GM19468 (cell line): ENCODE measurements around the gene CLSTN2.
"Not testable (repeated sequence)": the region's sequence is repeated elsewhere in the genome, so short reads cannot be mapped to it uniquely, and the experiment has no call there.

Experiments used
- ATAC-seq: cut with Tn5 transposase; IDR thresholded peaks from one replicate; pipeline ENCODE4 v1.9.1; 2021; ENCODE audit warnings: mild to moderate bottlenecking, moderate library complexity, moderate number of reproducible peaks; ENCODE audit not compliant: unreplicated experiment; ENCODE audit errors: extremely low read depth

Gene CLSTN2

GRCh38 chr3:140387244-140387643, 452.3 kb downstream of the CLSTN2 start:
- ATAC-seq, result no peak

DNA sequence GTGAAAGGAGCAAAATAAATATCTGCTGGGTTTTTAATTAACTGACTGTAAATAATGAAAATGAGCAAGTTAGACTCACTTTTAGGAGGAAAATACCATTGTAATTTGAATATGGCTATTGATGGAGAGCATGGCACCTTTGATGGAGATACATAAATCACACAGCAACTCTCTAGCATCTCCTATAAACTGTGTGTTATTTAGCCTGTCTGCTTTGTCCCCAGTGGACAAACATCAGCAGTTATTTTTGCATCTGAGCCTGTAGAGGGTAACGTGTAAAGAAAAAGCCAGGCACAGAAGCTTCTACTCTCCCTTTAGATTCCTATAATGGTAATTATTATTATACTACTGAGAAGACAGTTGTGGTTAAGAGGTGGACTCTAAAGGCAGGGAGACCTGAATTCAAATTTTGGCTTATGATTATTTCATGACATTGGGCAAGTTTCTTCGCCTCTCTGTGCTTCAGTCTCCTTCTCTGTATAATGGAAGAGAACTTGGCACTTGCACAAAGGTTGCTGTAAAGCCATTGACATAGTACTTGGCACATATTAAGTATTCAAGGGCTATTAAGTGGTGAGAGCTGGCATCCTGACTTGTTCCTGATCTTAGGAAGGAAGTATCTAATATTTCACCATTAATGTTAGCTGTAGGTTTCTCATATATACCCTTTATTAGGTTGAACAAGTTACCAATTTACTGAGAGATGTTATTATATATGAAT, 453.4 kb downstream of the CLSTN2 start:
- ATAC-seq, result no peak

GRCh38 chr3:140391061-140391460, 456.1 kb downstream of the CLSTN2 start:
- ATAC-seq, result no peak

DNA sequence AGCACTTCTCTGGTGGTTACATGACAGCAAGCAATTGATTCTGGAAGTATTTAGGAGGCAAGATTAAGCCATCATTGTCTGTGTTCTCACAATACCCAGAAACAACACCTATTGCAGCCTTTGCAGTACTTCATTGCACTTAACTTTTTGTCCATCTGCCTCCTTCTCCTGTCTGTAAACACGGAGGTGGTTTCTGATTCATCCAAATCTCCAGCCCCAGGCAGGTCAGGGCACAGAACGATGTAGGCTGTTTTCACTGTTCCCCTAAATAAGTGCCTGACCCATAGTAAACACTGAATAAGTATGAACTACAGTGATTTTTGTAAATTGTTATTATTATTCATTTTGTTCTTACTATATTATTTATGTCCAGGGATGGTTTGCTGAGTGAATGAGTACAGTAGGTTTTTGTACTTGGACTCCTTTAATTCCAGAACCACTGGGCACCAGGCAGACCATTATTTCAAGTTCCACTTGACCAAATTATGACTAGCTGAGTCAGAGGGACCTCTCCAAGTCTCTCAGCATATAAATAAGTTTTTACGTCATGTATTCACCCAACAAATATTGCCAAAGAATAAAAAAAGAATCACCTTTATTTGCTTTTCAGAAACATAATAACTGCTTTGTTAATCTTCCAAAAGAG, 459.6 kb downstream of the CLSTN2 start:
- no peak for ATAC-seq

DNA sequence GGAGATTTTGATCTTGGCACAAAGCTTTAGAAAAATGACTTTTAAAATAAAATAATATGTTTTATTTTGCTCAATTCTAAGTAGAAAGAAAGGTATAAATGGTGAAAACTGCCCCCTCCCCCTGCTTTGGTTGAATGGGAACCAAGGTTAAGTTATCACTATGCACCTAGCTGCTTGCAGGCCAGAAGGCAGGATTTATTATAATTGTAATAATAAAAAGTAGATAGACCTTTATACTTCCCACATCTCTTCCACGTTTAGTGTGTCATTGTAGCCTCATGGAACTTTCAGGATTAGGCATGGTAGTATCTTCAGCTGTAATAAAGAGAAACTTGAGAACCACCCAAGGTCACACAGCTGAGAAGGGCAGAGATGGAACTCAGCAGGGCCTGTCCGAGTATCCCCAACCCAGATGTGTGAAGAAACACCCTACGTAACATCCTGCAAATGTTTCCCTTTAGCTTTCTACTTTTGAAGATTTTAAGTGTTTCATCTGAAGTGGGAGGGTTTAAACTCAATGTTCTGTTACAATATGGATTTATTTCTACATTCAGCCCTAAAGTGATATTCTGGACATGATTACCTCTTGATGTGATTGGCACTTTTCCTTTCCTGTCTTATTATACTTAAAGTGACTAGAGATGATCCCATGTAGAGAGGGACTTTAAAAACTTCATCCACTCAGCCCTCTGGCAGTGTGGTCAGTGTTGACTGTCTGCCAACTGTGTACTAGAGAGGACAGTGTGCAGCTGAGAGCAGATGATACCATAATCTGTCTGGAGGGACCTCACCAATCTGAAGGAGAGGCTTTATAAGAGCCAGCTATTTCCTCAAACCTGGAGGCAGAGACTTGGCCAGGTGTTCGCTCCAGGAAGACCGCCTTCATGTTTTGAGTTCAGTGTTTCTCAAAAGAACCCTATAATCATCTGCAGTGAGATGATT, 460.4 kb downstream of the CLSTN2 start:
- no peak for ATAC-seq

DNA sequence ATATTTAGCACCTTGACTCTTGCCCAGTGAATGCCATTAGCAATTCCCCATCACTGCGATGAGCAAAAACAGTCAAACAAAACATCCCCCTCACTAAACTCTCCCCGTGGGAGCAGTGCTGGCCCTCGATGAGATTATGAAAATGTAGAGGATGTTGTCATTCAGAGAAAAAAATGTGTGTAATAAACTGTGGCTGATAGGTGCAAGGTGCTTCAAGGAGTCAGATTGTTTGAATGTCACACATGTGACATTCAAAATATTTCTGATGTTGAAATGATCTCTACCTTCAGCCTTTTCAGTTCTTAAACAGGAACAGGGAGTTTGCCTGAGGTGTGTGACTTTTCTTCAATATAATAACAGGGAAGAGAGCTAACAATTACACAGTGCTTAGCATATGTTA, 461.1 kb downstream of the CLSTN2 start:
- no peak for ATAC-seq

DNA sequence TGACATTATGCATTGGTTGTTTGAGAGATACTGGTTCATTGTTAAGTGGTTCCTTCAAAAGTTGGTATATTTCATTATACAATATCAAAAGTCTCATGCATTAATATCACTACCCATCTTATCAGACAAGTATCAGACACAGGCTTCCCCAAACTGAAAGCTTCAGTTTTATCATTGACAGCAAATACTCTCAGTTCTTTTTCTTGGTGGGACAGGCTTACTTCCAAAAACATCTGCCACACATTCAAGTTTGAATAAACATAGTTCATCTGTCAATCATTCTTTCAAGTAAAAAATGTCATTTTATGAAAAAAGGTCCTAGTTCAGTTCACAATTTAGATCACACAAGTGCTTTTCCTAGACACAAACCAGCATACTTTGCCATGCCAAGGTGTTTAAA, 462.9 kb downstream of the CLSTN2 start:
- no peak for ATAC-seq

- ATAC-seq, result no peak
These were observed 463.4 kb downstream of the CLSTN2 start for GRCh38 chr3:140398387-140398786.

- ATAC-seq, result no peak
These were observed 464.9 kb downstream of the CLSTN2 start for GRCh38 chr3:140399871-140400270.

GRCh38 chr3:140403079-140403478, 468.1 kb downstream of the CLSTN2 start:
- ATAC-seq, result no peak

DNA sequence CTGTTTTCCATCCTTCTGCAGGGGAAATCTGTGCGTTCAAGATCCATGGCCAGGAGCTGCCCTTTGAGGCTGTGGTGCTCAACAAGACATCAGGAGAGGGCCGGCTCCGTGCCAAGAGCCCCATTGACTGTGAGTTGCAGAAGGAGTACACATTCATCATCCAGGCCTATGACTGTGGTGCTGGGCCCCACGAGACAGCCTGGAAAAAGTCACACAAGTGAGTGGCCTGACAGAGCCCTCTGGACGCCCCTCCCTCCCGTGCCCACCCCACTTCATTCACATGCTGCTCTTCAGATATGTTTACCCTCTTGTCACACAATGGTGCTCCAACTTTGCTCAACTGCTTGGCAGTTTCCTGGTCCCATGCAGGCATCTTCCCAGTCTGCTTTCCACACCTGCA, 468.6 kb downstream of the CLSTN2 start:
- ATAC-seq, result no peak

DNA sequence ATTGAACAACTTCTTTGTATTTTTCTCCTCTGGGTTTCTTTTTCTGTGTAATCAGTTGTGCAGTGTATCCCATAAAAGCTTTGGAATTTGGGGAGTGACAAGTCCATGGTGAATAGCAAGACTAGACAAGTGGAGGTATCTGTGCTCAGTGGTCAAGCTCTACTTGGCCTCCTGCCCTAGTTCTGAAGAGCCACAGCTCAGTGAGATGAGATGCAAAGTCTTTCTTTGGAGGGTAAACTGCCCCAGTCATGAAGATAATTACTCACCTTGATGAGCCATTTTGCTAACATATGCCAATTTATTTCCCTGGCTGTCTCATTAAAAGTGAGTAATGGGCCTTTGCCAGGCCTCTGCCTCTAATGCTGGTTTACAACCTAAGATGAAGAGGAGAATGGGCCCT, 471.7 kb downstream of the CLSTN2 start:
- no peak for ATAC-seq

GRCh38 chr3:140408252-140408651, 473.3 kb downstream of the CLSTN2 start:
- no peak for ATAC-seq

DNA sequence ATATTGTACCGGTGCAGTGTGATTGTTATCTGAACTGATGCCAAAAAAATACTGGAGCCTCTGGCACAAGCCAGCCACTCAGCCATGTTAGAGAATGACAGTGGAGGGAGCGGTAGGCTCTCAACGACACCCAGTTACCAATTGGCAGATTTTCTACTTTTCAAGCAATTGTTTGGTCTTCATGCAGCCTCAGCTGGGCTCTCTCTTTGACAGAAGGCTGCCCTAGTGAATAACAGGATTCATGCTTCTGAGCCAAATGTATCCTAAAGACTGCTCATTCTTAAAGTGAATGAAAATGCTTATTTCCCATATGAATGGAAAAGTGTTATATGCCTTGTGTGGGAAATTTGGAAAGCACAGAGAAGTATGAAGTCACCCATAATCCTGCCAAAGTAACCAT, 481.7 kb downstream of the CLSTN2 start:
- ATAC-seq, result no peak

DNA sequence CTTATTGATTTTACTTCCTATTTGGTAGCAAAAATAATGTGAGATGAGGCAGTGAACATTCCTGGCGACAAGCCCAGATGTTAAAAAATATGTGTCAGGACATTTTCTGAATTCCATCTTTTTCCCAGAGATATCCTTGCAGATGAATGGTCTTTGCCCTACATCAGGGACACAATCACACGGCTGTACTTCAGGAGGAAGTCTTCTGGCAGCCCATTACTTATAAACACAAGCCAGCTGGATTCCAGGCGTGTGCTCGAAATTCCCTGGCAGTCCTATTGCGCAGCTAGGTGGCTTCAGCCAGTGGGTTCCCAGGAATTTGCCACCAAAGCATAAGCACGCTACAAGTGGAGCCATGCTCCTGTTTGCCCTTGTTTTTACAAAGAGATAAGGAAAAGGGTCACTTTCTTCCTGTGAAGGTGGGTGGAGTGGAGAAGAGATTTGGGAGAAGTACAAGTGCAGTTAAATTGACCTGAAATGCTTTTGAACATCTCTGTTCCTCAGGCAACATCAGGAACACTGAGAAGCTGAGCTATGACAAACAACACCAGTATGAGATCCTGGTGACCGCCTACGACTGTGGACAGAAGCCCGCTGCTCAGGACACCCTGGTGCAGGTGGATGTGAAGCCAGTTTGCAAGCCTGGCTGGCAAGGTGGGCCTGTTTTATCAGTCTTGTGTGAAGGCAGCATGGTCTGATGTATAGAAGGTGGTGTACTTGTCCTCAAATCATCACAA, 485.8 kb downstream of the CLSTN2 start:
- no peak for ATAC-seq

- ATAC-seq, result no peak
These were observed 486.9 kb downstream of the CLSTN2 start for GRCh38 chr3:140421884-140422283.

DNA sequence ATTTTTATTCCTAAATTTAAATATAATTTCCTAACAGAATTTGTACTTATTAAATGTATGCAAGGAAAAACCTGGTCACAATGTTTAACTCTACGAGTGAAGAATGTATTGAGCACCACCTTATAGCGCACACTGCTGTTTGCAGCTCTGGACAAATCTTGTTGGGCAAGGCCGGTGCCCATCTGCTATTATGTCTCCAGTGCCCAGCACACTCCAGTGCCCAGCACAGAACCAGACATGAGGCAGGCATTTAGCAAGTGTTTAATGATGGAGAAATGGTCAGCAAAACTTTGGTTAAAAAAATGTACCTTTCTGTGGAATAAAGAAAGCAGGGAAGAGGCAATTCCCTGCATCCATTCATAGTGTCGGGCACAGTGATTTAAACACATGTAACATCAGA, 488.2 kb downstream of the CLSTN2 start:
- no peak for ATAC-seq

GRCh38 chr3:140423574-140423973, 488.6 kb downstream of the CLSTN2 start:
- ATAC-seq, result not testable (repeated sequence)

DNA sequence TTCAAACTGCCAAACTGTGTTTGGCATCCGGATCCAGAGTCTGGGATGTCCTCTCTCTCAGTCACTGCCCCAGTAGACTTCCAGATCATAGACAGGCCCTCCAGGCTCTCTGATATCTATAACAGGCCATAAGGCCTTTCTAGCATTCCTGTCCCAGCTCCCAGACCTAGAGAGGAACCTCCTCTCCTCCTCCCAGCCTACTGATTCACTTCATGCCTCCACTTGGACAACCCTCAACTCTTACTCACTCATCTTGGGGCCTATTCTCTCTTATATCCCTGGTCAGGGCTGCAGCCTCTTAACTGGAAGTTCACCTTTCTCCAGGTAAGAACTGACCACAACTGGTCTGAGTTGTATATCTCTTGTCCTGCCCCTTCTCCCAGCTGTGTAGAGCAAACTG, 489.2 kb downstream of the CLSTN2 start:
- no peak for ATAC-seq

- no peak for ATAC-seq
These were observed 489.7 kb downstream of the CLSTN2 start for GRCh38 chr3:140424726-140425125.
